SJSA1 (cell line): ENCODE measurements around the gene PHF21B. TPM values are rescaled to one million over a fixed set of nuclear protein-coding genes. Genes with fewer than 3 reads are reported as not detected.
"Not testable (repeated sequence)": the region's sequence is repeated elsewhere in the genome, so short reads cannot be mapped to it uniquely, and the experiment has no call there.

Source experiments
- DNase-seq, 2 experiments: peaks; one replicate each; pipeline ENCODE4 v3.0.0-alpha.2; 2015 to 2020; ENCODE audit warnings: low spot score in 2 of 2, low read depth in 1 of 2
- H3K27ac ChIP-seq: fragments of 250-450 bp; sonication (Bioruptor Pico); 2 replicates; pipeline ENCODE4 v1.5.1; 2020; ENCODE audit warnings: mild to moderate bottlenecking, moderate library complexity
- H3K27me3 ChIP-seq: fragments of 250-450 bp; sonication (Bioruptor Pico); replicated peaks from 2 replicates; pipeline ENCODE4 v1.5.1; 2020; ENCODE audit warnings: mild to moderate bottlenecking, moderate library complexity
- H3K36me3 ChIP-seq: fragments of 250-450 bp; sonication (Bioruptor Pico); 2 replicates; pipeline ENCODE4 v1.5.1; 2020; ENCODE audit warnings: mild to moderate bottlenecking
- H3K4me1 ChIP-seq: fragments of 250-450 bp; sonication (Bioruptor Pico); replicated peaks from 2 replicates; pipeline ENCODE4 v1.6.1; 2021; ENCODE audit warnings: mild to moderate bottlenecking
- H3K4me3 ChIP-seq: fragments of 250-450 bp; sonication (Bioruptor Pico); 2 replicates; pipeline ENCODE4 v1.5.1; 2020; ENCODE audit warnings: mild to moderate bottlenecking
- H3K9me3 ChIP-seq: fragments of 250-450 bp; sonication (Bioruptor Pico); replicated peaks from 2 replicates; pipeline ENCODE4 v1.5.1; 2020; ENCODE audit warnings: mild to moderate bottlenecking
- total RNA-seq: library from RNA; depleted of rRNA; stranded (reverse); fragments of >200 nt; shearing (Covaris generic); gene quantifications from 2 replicates; pipeline ENCODE4 v1.2.3, GENCODE V29; 2014

PHF21B gene
- total RNA-seq, 1 experiment from 2014 or later: 1.3 TPM

- DNase-seq: no peak
- peaks cover 11% of the 10 kb centered on the region for H3K4me1 ChIP-seq
- H3K27ac ChIP-seq: no peak overlapping the region
- H3K27me3 ChIP-seq: 0 out of 2 replicates have a peak, but pooled peaks cover 8% of the 10 kb centered on the region
- no peak overlapping the region for H3K4me3 ChIP-seq
- no peaks in the 10 kb centered on the region for H3K36me3 ChIP-seq
- H3K9me3 ChIP-seq: no peaks in the 10 kb centered on the region
Measured at GRCh38 chr22:44929359-44930015, 80.3 kb downstream of the PHF21B start.

GRCh38 chr22:44928711-44929358, 81.0 kb downstream of the PHF21B start:
- Histone ChIP-seq H3K27ac (no peak overlapping the region), H3K36me3 (no peaks in the 10 kb centered on the region), H3K4me3 (no peak overlapping the region), H3K4me1 (peaks cover 6% of the 10 kb centered on the region), H3K27me3 (0 out of 2 replicates have a peak, but pooled peaks cover 8% of the 10 kb centered on the region), H3K9me3 (no peaks in the 10 kb centered on the region)
- no peak for DNase-seq

- H3K27me3 ChIP-seq: peaks cover 10% of the 10 kb centered on the region; the same call in 1 of the 2 replicates
- H3K4me3 ChIP-seq: no peak overlapping the region
- no peak overlapping the region for H3K27ac ChIP-seq
- no peak for DNase-seq
- no peaks in the 10 kb centered on the region for H3K36me3 ChIP-seq
- no peaks in the 10 kb centered on the region for H3K4me1 ChIP-seq
- no peaks in the 10 kb centered on the region for H3K9me3 ChIP-seq
Measured at GRCh38 chr22:44928136-44928463, 81.7 kb downstream of the PHF21B start.

- peaks cover 13% of the 10 kb centered on the region; the same call in 1 of the 2 replicates for H3K27me3 ChIP-seq
- H3K9me3 ChIP-seq: no peaks in the 10 kb centered on the region
- no peaks in the 10 kb centered on the region for H3K4me1 ChIP-seq
- H3K27ac ChIP-seq: no peak overlapping the region
- no peak overlapping the region for H3K4me3 ChIP-seq
- no peak for DNase-seq
- no peaks in the 10 kb centered on the region for H3K36me3 ChIP-seq
Measured at GRCh38 chr22:44927463-44928135, 82.2 kb downstream of the PHF21B start.

GRCh38 chr22:44926491-44927415, 83.1 kb downstream of the PHF21B start:
- DNase-seq: no peak
- no peaks in the 10 kb centered on the region for H3K36me3 ChIP-seq
- no peak overlapping the region for H3K27ac ChIP-seq
- no peaks in the 10 kb centered on the region for H3K9me3 ChIP-seq
- H3K4me3 ChIP-seq: no peak overlapping the region
- H3K27me3 ChIP-seq: peaks cover 22% of the 10 kb centered on the region
- H3K4me1 ChIP-seq: no peaks in the 10 kb centered on the region

GRCh38 chr22:44926124-44926475, 83.7 kb downstream of the PHF21B start:
- DNase-seq: no peak
- Histone ChIP-seq H3K4me3 (no peak overlapping the region), H3K27ac (no peak overlapping the region), H3K27me3 (peaks cover 22% of the 10 kb centered on the region), H3K4me1 (no peaks in the 10 kb centered on the region), H3K9me3 (no peaks in the 10 kb centered on the region), H3K36me3 (no peaks in the 10 kb centered on the region)

GRCh38 chr22:44925465-44926123, 84.2 kb downstream of the PHF21B start:
- Histone ChIP-seq H3K4me1 (no peaks in the 10 kb centered on the region), H3K27me3 (peaks cover 19% of the 10 kb centered on the region), H3K9me3 (no peaks in the 10 kb centered on the region), H3K4me3 (no peak overlapping the region), H3K36me3 (no peaks in the 10 kb centered on the region), H3K27ac (no peak overlapping the region)
- no peak for DNase-seq

- no peaks in the 10 kb centered on the region for H3K36me3 ChIP-seq
- DNase-seq: no peak
- H3K4me1 ChIP-seq: no peaks in the 10 kb centered on the region
- H3K27me3 ChIP-seq: peaks cover 19% of the 10 kb centered on the region
- H3K4me3 ChIP-seq: no peak overlapping the region
- H3K9me3 ChIP-seq: no peaks in the 10 kb centered on the region
- no peak overlapping the region for H3K27ac ChIP-seq
Measured at GRCh38 chr22:44924710-44925109, 85.1 kb downstream of the PHF21B start.

- peaks cover 19% of the 10 kb centered on the region for H3K27me3 ChIP-seq
- no peaks in the 10 kb centered on the region for H3K4me1 ChIP-seq
- H3K4me3 ChIP-seq: no peak overlapping the region
- DNase-seq: no peak
- H3K9me3 ChIP-seq: no peaks in the 10 kb centered on the region
- no peak overlapping the region for H3K27ac ChIP-seq
- no peaks in the 10 kb centered on the region for H3K36me3 ChIP-seq
Measured at GRCh38 chr22:44924098-44924497, 85.7 kb downstream of the PHF21B start.

GRCh38 chr22:44921766-44922165, 88.0 kb downstream of the PHF21B start:
- DNase-seq, H3K4me3 ChIP-seq, H3K4me1 ChIP-seq, H3K27ac ChIP-seq, H3K36me3 ChIP-seq, H3K9me3 ChIP-seq: not testable (repeated sequence)
- peaks cover 14% of the 10 kb centered on the region for H3K27me3 ChIP-seq

- Histone ChIP-seq H3K9me3 (no peaks in the 10 kb centered on the region), H3K4me1 (no peaks in the 10 kb centered on the region), H3K27ac (no peak overlapping the region), H3K27me3 (peaks cover 23% of the 10 kb centered on the region), H3K4me3 (no peak overlapping the region), H3K36me3 (no peaks in the 10 kb centered on the region)
- no peak for DNase-seq
Measured at GRCh38 chr22:44920183-44920582, 89.6 kb downstream of the PHF21B start.

- no peak for DNase-seq
- Histone ChIP-seq H3K27me3 (peaks cover 27% of the 10 kb centered on the region), H3K27ac (no peak overlapping the region), H3K4me3 (no peak overlapping the region), H3K4me1 (no peaks in the 10 kb centered on the region), H3K9me3 (no peaks in the 10 kb centered on the region), H3K36me3 (no peaks in the 10 kb centered on the region)
Measured at GRCh38 chr22:44919691-44920090, 90.1 kb downstream of the PHF21B start.

- Histone ChIP-seq H3K27ac (no peak overlapping the region), H3K9me3 (no peaks in the 10 kb centered on the region), H3K4me3 (no peak overlapping the region), H3K27me3 (peaks cover 27% of the 10 kb centered on the region), H3K36me3 (no peaks in the 10 kb centered on the region), H3K4me1 (no peaks in the 10 kb centered on the region)
- DNase-seq: no peak
Measured at GRCh38 chr22:44918925-44919392, 90.8 kb downstream of the PHF21B start.
